ENCODE results near the gene RTP5. TPM values are rescaled to one million over a fixed set of nuclear protein-coding genes. Genes with fewer than 3 reads are reported as not detected.
A peak's percentile ranks its signal among the peaks of the same experiment; 100 is the strongest.

RTP5 gene
- total and polyA plus RNA-seq, 2 of the 8 experiments (the other 6 are each of a cell fraction or from before 2014, with no cell fraction given), result not detected

GRCh38 chr2:241870611-241871537, 1.3 kb downstream of the RTP5 start:
- FAIRE-seq, result no peak
- no peaks in the 10 kb centered on the region; the same call in 1 of the 2 replicates for H3K79me1 ChIP-seq (ENCODE audit: low read depth, low read length)

More at GRCh38 chr2:241870611-241871537, 1.3 kb downstream of the RTP5 start:
- H3K27ac ChIP-seq (ENCODE audit: low read depth, low read length), result no peak overlapping the region
- H3K4me1 ChIP-seq (replicated peaks in 1 of 4; ENCODE audit: control insufficient read depth in 3 of 4, insufficient read depth in 4 of 4, low read length in 3 of 4), result peaks cover 0 to 3% (median 3%) of the 10 kb centered on the region in 4 experiments; a peak in 5 of 7 replicates
- peaks cover 7 to 18% of the 10 kb centered on the region in 2 experiments; a peak in 3 of 4 replicates for H3K9me3 ChIP-seq (ENCODE audit: insufficient read depth in 2 of 2, low read depth in 1 of 2, low read length in 1 of 2)
- no peak overlapping the region for H2BK120ac ChIP-seq (replicated peaks; ENCODE audit: low read depth, low read length)
- no peak for DNase-seq (ENCODE audit: low read depth in 1 of 2, low spot score in 2 of 2)
- ChIA-PET POLR2A (ENCODE audit: partially characterized antibody) (no interaction called here), CTCF (ENCODE audit: partially characterized antibody) (no interaction called here)
- H3K23ac ChIP-seq (ENCODE audit: insufficient read length), result no peak overlapping the region
- no peak overlapping the region for H4K91ac ChIP-seq (replicated peaks; ENCODE audit: insufficient read length, low read length)
- H3K4ac ChIP-seq (replicated peaks; ENCODE audit: insufficient read length, low read depth, low read length), result no peak overlapping the region
- no peak overlapping the region for H3K18ac ChIP-seq (ENCODE audit: extremely low read depth, low read length)
- H2AFZ ChIP-seq (ENCODE audit: low read length), result no peak overlapping the region
- H2AK5ac ChIP-seq (ENCODE audit: low read depth, low read length), result no peak overlapping the region
- H3K4me2 ChIP-seq (ENCODE audit: insufficient read depth in 1 of 2, low read depth in 2 of 2, low read length in 2 of 2), result no peak overlapping the region
- no peak overlapping the region for H3K56ac ChIP-seq (replicated peaks; ENCODE audit: insufficient read length, low read depth, low read length)
- peaks cover 1% of the 10 kb centered on the region for H3K23me2 ChIP-seq (ENCODE audit: low read depth, low read length)
- H2BK5ac ChIP-seq (ENCODE audit: low read depth, low read length), result no peak overlapping the region
- H2BK20ac ChIP-seq (ENCODE audit: low read length), result no peak overlapping the region
- TF ChIP-seq E2F6 (IDR thresholded peaks at IDR 0.05), result 0 out of 2 replicates have a peak, but pooled peaks have one; percentile 18
- TF ChIP-seq RNF2 (IDR thresholded peaks at IDR 0.05; ENCODE audit: borderline replicate concordance, low read depth, low read length, missing control alignments, poor library complexity, severe bottlenecking), result no peak
- no peak overlapping the region for H3K14ac ChIP-seq (ENCODE audit: insufficient read length)
- no peak overlapping the region for H3K9ac ChIP-seq (replicated peaks in 1 of 4; ENCODE audit: extremely low read depth in 1 of 4, low read depth in 3 of 4, low read length in 3 of 4)
- peak overlapping the region; percentile 77; the same call in 1 of the 2 replicates for H4K8ac ChIP-seq (ENCODE audit: extremely low read depth, insufficient read depth, low read length)
- H3K79me2 ChIP-seq (ENCODE audit: control insufficient read depth in 1 of 2, insufficient read depth in 2 of 2, low read length in 2 of 2), result no peaks in the 10 kb centered on the region
- 0 out of 2 replicates have a peak overlapping the region, but pooled peaks have one; percentile 29 for H2BK15ac ChIP-seq (ENCODE audit: low read length)
- no peak overlapping the region for H3K4me3 ChIP-seq (ENCODE audit: extremely low read depth in 1 of 4, insufficient read depth in 2 of 4, low read depth in 3 of 4, low read length in 4 of 4)
- WGBS, 2 experiments (ENCODE audit: extremely low coverage in 1 of 2, insufficient coverage in 1 of 2, insufficient read length in 1 of 2, insufficient replicate concordance in 2 of 2, low coverage in 1 of 2, low lambda C conversion rate in 2 of 2, missing lambda C conversion rate in 1 of 2), result 85% methylated on average over 28 of the region's 28 CpGs; no CpG with 5 or more reads in 1 of the 2 experiments
- no peak overlapping the region for H2BK12ac ChIP-seq (ENCODE audit: low read depth, low read length)
- no peak overlapping the region for H4K5ac ChIP-seq (ENCODE audit: insufficient read length, low read depth, low read length)
- H3K36me3 ChIP-seq (ENCODE audit: control insufficient read depth in 2 of 4, insufficient read depth in 4 of 4, low read length in 3 of 4), result no peaks in the 10 kb centered on the region
- peaks cover 0 to 2% of the 10 kb centered on the region in 2 experiments for H4K20me1 ChIP-seq (replicated peaks in 1 of 2; ENCODE audit: control insufficient read depth in 1 of 2, insufficient read depth in 2 of 2, low read length in 2 of 2)
- no peaks in the 10 kb centered on the region for H3K27me3 ChIP-seq (replicated peaks in 1 of 4; ENCODE audit: control insufficient read depth in 3 of 4, extremely low read depth in 1 of 4, insufficient read depth in 3 of 4, low read length in 3 of 4)
